WERI-Rb-1 (cell line): ENCODE measurements around the gene FBXO36.

Source experiments
- DNase-seq: peaks from one replicate; pipeline ENCODE4 v3.0.0-alpha.2; 2020
- H3K27ac ChIP-seq: fragments of 250-450 bp; sonication (Bioruptor Pico); 2 replicates; pipeline ENCODE4 v1.5.1; 2020; ENCODE audit warnings: mild to moderate bottlenecking, moderate library complexity
- H3K27me3 ChIP-seq: fragments of 250-450 bp; sonication (Bioruptor Pico); 2 replicates; pipeline ENCODE4 v1.5.1; 2021; ENCODE audit warnings: mild to moderate bottlenecking, low read depth, moderate library complexity; ENCODE audit not compliant: insufficient read depth, severe bottlenecking
- H3K36me3 ChIP-seq: fragments of 250-450 bp; sonication (Bioruptor Pico); 2 replicates; pipeline ENCODE4 v1.5.1; 2020; ENCODE audit warnings: mild to moderate bottlenecking, moderate library complexity
- H3K4me3 ChIP-seq: 2 replicates; pipeline ENCODE4 v1.5.1; 2011; ENCODE audit warnings: low read depth, mild to moderate bottlenecking, control low read depth, low read length
- H3K9me3 ChIP-seq: fragments of 250-450 bp; sonication (Bioruptor Pico); 2 replicates; pipeline ENCODE4 v1.5.1; 2021; ENCODE audit warnings: mild to moderate bottlenecking, moderate library complexity; ENCODE audit not compliant: severe bottlenecking
- TF ChIP-seq, protein P1 (sequence below): IDR thresholded peaks from 2 replicates; pipeline ENCODE4 v1.5.1; 2011; ENCODE audit warnings: low read depth, mild to moderate bottlenecking, control low read depth, inconsistent platforms, low read length

FBXO36 gene

DNA sequence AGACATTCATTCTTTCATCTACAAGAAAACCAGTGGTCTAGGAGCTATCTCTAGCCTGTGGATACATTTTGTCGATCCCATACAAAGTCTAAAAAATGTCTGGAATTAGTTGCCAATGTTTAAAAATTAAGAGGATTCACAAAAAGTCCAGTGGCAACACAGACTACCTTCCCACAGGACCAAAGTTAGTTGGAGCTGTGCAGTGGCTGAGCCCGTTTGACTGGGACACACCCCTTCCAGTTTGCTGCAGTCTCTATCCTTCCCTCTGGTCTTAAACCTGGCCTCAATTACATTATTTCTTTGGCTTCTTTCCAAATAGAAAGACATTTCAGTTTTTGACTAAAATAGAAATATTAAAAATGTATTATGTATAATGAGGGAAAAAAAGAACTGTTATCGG lies 127.8 kb downstream of the FBXO36 start:
- DNase-seq, result no peak
- H3K4me3 ChIP-seq, result no peak overlapping the region
- no peaks in the 10 kb centered on the region for H3K9me3 ChIP-seq
- TF ChIP-seq, protein P1, sequence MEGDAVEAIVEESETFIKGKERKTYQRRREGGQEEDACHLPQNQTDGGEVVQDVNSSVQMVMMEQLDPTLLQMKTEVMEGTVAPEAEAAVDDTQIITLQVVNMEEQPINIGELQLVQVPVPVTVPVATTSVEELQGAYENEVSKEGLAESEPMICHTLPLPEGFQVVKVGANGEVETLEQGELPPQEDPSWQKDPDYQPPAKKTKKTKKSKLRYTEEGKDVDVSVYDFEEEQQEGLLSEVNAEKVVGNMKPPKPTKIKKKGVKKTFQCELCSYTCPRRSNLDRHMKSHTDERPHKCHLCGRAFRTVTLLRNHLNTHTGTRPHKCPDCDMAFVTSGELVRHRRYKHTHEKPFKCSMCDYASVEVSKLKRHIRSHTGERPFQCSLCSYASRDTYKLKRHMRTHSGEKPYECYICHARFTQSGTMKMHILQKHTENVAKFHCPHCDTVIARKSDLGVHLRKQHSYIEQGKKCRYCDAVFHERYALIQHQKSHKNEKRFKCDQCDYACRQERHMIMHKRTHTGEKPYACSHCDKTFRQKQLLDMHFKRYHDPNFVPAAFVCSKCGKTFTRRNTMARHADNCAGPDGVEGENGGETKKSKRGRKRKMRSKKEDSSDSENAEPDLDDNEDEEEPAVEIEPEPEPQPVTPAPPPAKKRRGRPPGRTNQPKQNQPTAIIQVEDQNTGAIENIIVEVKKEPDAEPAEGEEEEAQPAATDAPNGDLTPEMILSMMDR, result no peak
- H3K36me3 ChIP-seq, result no peaks in the 10 kb centered on the region
- peaks cover 68% of the 10 kb centered on the region for H3K27me3 ChIP-seq
- no peak overlapping the region for H3K27ac ChIP-seq

GRCh38 chr2:230052299-230052698 lies 130.0 kb downstream of the FBXO36 start:
- H3K27me3 ChIP-seq, result peaks cover 60% of the 10 kb centered on the region
- TF ChIP-seq, protein P1, result no peak

DNA sequence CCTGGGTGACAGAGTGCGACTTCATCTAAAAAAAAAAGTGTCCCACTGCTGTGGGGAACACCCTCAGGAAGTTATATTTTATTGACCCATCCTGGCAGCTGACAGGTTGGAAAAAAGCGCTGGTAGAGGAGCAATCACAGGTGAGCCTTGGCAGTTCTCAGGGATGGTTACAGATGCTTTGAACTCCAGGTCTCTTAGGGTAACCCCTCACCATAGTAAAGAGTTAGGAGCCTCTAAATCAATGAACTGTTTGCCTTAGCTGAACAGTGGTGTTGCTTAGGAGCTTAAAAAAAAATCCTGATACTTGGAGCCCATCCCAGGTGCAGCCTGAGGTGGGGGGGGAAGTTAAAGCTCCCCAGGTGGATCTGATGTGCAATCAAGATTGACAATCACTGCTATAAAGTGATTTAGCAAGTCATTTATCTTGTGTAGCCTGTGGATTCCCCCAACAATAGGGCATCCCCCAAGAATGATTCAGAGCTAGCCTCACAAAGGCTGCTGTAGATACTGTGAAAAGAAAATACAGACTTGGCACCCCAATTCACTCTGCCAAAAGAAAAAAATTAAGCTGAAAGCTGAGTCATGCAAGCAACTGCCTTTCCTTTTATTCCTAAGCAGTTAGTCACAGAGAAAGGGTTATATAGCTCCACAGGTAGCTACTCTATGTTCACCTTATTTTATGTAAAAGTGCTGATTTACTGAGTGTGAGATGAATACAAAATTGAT lies 131.6 kb downstream of the FBXO36 start:
- no peaks in the 10 kb centered on the region for H3K36me3 ChIP-seq
- H3K9me3 ChIP-seq, result no peaks in the 10 kb centered on the region
- H3K4me3 ChIP-seq, result no peak overlapping the region
- no peak overlapping the region for H3K27ac ChIP-seq
- peaks cover 63% of the 10 kb centered on the region for H3K27me3 ChIP-seq
- TF ChIP-seq, protein P1, result no peak
- no peak for DNase-seq

More at GRCh38 chr2:230052299-230052698, 130.0 kb downstream of the FBXO36 start:
- Histone ChIP-seq H3K4me3 (no peak overlapping the region), H3K27ac (no peak overlapping the region), H3K36me3 (no peaks in the 10 kb centered on the region), H3K9me3 (no peaks in the 10 kb centered on the region)
- DNase-seq, result no peak

GRCh38 chr2:230060672-230061293 lies 138.5 kb downstream of the FBXO36 start:
- Histone ChIP-seq H3K9me3 (no peaks in the 10 kb centered on the region), H3K36me3 (no peaks in the 10 kb centered on the region), H3K27me3 (peaks cover 78% of the 10 kb centered on the region), H3K27ac (no peak overlapping the region), H3K4me3 (no peak overlapping the region)
- TF ChIP-seq, protein P1, result no peak
- DNase-seq, result no peak
